Loucy (cell line): Measurements from ENCODE around the gene PABPN1L.

Experiments used
- H2AFZ ChIP-seq: fragments of 200-600 bp; sonication (generic); 2 replicates; pipeline ENCODE4 v1.6.0; 2016; ENCODE audit warnings: antibody characterized with exemption, mild to moderate bottlenecking, low read length, moderate library complexity
- H3F3A ChIP-seq: fragments of 200-600 bp; 2 replicates; pipeline ENCODE4 v1.6.0; 2016; ENCODE audit warnings: antibody characterized with exemption, low read depth, mild to moderate bottlenecking
- H3K27me3 ChIP-seq: fragments of 200-600 bp; sonication (generic); 2 replicates; pipeline ENCODE4 v1.6.1; 2014; ENCODE audit warnings: low read length, mild to moderate bottlenecking; ENCODE audit not compliant: insufficient read depth, poor library complexity, severe bottlenecking
- H3K36me3 ChIP-seq: fragments of 200-600 bp; sonication (generic); 2 replicates; pipeline ENCODE4 v1.6.1; 2016; ENCODE audit warnings: low read length; ENCODE audit not compliant: insufficient read depth
- H3K4me1 ChIP-seq: fragments of 200-600 bp; sonication (generic); 2 replicates; pipeline ENCODE4 v1.5.1; 2014; ENCODE audit warnings: low read length, mild to moderate bottlenecking; ENCODE audit not compliant: insufficient read depth, poor library complexity, severe bottlenecking
- H3K4me2 ChIP-seq: fragments of 200-600 bp; sonication (generic); 2 replicates; pipeline ENCODE4 v1.6.0; 2014; ENCODE audit warnings: antibody characterized with exemption, low read length, low read depth, mild to moderate bottlenecking; ENCODE audit not compliant: poor library complexity, severe bottlenecking
- H3K4me3 ChIP-seq: fragments of 200-600 bp; sonication (generic); 2 replicates; pipeline ENCODE4 v1.5.1; 2014; ENCODE audit warnings: low read length, mild to moderate bottlenecking, mixed read lengths; ENCODE audit not compliant: poor library complexity, severe bottlenecking
- H3K79me2 ChIP-seq: fragments of 200-600 bp; sonication (generic); 2 replicates; pipeline ENCODE4 v1.6.1; 2014; ENCODE audit warnings: low read length; ENCODE audit not compliant: insufficient read depth
- H3K9ac ChIP-seq: fragments of 200-600 bp; sonication (generic); 2 replicates; pipeline ENCODE4 v1.6.0; 2014; ENCODE audit warnings: mild to moderate bottlenecking, low read depth, low read length, moderate library complexity; ENCODE audit not compliant: poor library complexity, severe bottlenecking
- H3K9me2 ChIP-seq: fragments of 200-600 bp; sonication (generic); replicated peaks from 2 replicates; pipeline ENCODE4 v1.6.1; 2016; ENCODE audit warnings: low read depth, low read length, mixed read lengths
- H3K9me3 ChIP-seq: fragments of 200-600 bp; sonication (generic); 2 replicates; pipeline ENCODE4 v1.6.1; 2014; ENCODE audit warnings: mild to moderate bottlenecking, antibody characterized with exemption, low read length, low read depth; ENCODE audit not compliant: insufficient read depth
- H4K20me1 ChIP-seq: fragments of 200-600 bp; sonication (generic); 2 replicates; pipeline ENCODE4 v1.6.0; 2014; ENCODE audit warnings: antibody characterized with exemption, low read length, mild to moderate bottlenecking; ENCODE audit not compliant: insufficient read depth, poor library complexity, severe bottlenecking
- CTCF ChIP-seq: fragments of 200-600 bp; sonication (generic); conservative IDR thresholded peaks from 2 replicates; pipeline ENCODE4 v1.5.1; 2014; ENCODE audit warnings: mild to moderate bottlenecking, antibody characterized with exemption, low read length
- EZH2phosphoT487 ChIP-seq: fragments of 200-600 bp; IDR thresholded peaks from 2 replicates; pipeline ENCODE4 v1.6.1; 2018; ENCODE audit warnings: antibody characterized with exemption, mild to moderate bottlenecking, moderate library complexity, borderline replicate concordance

PABPN1L gene

DNA sequence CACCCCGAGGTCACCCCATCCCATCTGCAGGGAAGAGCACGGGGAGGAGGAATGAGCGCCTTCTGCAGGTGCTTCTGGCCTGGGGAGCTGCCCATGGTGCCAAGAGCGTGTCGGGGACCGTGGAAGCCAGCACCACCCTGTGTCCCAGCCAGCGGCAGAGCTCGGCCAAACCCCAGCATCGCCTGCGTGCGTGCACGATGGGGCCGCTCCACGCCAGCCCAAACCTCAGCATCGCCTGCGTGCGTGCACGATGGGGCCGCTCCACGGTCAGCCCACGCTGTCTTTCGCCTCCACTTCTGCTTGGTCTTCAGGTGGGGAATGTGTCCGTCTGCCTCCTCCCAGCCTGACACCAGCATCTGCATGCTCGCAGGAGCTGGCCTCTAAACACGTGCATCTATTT is 23.7 kb downstream of the PABPN1L start:
- no peaks in the 10 kb centered on the region for H3K36me3 ChIP-seq
- H3K4me1 ChIP-seq: no peaks in the 10 kb centered on the region

DNA sequence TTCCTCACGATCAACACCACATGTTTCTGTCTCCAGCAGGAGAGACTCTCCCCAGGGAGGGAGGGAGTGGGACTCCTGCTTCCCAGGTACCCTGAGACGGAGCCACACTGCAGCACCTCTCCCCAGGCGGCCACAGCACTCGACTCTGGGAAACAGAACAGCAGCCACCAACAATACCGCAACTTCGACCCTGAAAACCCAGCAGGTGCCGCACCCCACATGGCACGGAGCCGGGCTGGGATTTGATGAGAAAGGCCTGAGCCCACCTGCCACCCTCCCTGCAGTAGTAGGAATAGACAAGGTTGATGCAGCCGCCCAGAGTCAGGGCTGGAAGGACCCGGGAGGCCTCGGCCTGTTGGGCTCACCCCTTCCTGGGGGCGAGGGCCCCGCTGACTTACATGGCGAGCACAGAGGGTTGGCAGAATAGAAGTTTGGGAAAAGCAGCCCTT is 24.1 kb downstream of the PABPN1L start:
- no peak for TF ChIP-seq EZH2phosphoT487
- TF ChIP-seq CTCF: no peak
- no peaks in the 10 kb centered on the region for H3K9me2 ChIP-seq
- H3K4me2 ChIP-seq: no peak overlapping the region
- no peaks in the 10 kb centered on the region for H3K4me1 ChIP-seq
- no peak overlapping the region for H3K9ac ChIP-seq
- no peaks in the 10 kb centered on the region for H3F3A ChIP-seq
- H2AFZ ChIP-seq: no peak overlapping the region
- H3K9me3 ChIP-seq: no peaks in the 10 kb centered on the region
- no peaks in the 10 kb centered on the region for H3K79me2 ChIP-seq
- no peak overlapping the region for H3K4me3 ChIP-seq
- H3K27me3 ChIP-seq: no peaks in the 10 kb centered on the region
- H3K36me3 ChIP-seq: no peaks in the 10 kb centered on the region
- no peaks in the 10 kb centered on the region for H4K20me1 ChIP-seq

More for the DNA sequence above, 23.7 kb downstream of the PABPN1L start:
- no peak overlapping the region for H3K4me2 ChIP-seq
- H3K9me3 ChIP-seq: no peaks in the 10 kb centered on the region
- no peak overlapping the region for H2AFZ ChIP-seq
- no peak overlapping the region for H3K9ac ChIP-seq
- H3K4me3 ChIP-seq: no peak overlapping the region
- no peaks in the 10 kb centered on the region for H3F3A ChIP-seq
- no peaks in the 10 kb centered on the region for H3K79me2 ChIP-seq
- no peaks in the 10 kb centered on the region for H3K27me3 ChIP-seq
- H3K9me2 ChIP-seq: no peaks in the 10 kb centered on the region
- no peaks in the 10 kb centered on the region for H4K20me1 ChIP-seq
- TF ChIP-seq CTCF: no peak
- no peak for TF ChIP-seq EZH2phosphoT487

- H2AFZ ChIP-seq: no peak overlapping the region
Measured at GRCh38 chr16:88841521-88842307, 24.7 kb downstream of the PABPN1L start.

More at GRCh38 chr16:88841521-88842307, 24.7 kb downstream of the PABPN1L start:
- H3K9me2 ChIP-seq: no peaks in the 10 kb centered on the region
- no peaks in the 10 kb centered on the region for H3F3A ChIP-seq
- H3K27me3 ChIP-seq: no peaks in the 10 kb centered on the region
- no peaks in the 10 kb centered on the region for H3K79me2 ChIP-seq
- no peak overlapping the region for H3K4me2 ChIP-seq
- no peak overlapping the region for H3K9ac ChIP-seq
- H4K20me1 ChIP-seq: no peaks in the 10 kb centered on the region
- H3K4me3 ChIP-seq: no peak overlapping the region
- no peaks in the 10 kb centered on the region for H3K9me3 ChIP-seq
- no peaks in the 10 kb centered on the region for H3K36me3 ChIP-seq
- H3K4me1 ChIP-seq: no peaks in the 10 kb centered on the region
- TF ChIP-seq CTCF (no peak), EZH2phosphoT487 (no peak)
